ENCODE measurements around the gene BTNL8.
"Not testable (repeated sequence)": the region's sequence is repeated elsewhere in the genome, so short reads cannot be mapped to it uniquely, and the experiment has no call there.

The BTNL8 gene

GRCh38 chr5:180874804-180875582 is 24.0 kb upstream of the BTNL8 start:
- in situ Hi-C loops (cut with HindIII; ENCODE audit: low sequenced_read_pairs): no loop called here

- in situ Hi-C loops (cut with HindIII; ENCODE audit: low sequenced_read_pairs): no loop called here
These were observed 23.0 kb upstream of the BTNL8 start for GRCh38 chr5:180875860-180876426.

- in situ Hi-C loops (cut with HindIII; ENCODE audit: low sequenced_read_pairs): not testable (repeated sequence)
These were observed 13.0 kb upstream of the BTNL8 start for GRCh38 chr5:180885845-180886529.

GRCh38 chr5:180889381-180889780 is 9.6 kb upstream of the BTNL8 start:
- in situ Hi-C loops (cut with HindIII; ENCODE audit: low sequenced_read_pairs): no loop called here

GRCh38 chr5:180895330-180895729 is 3.6 kb upstream of the BTNL8 start:
- in situ Hi-C loops (cut with HindIII; ENCODE audit: low sequenced_read_pairs): not testable (repeated sequence)

- in situ Hi-C loops (cut with HindIII; ENCODE audit: low sequenced_read_pairs): no loop called here
These were observed 1.2 kb downstream of the BTNL8 start for GRCh38 chr5:180900178-180900577.

- in situ Hi-C loops (cut with HindIII; ENCODE audit: low sequenced_read_pairs): no loop called here
These were observed 2.5 kb downstream of the BTNL8 start for GRCh38 chr5:180901319-180902009.

- in situ Hi-C loops (cut with HindIII; ENCODE audit: low sequenced_read_pairs): no loop called here
These were observed 9.4 kb downstream of the BTNL8 start for GRCh38 chr5:180908400-180908799.

GRCh38 chr5:180908998-180909731 is 10.2 kb downstream of the BTNL8 start:
- in situ Hi-C loops (cut with HindIII; ENCODE audit: low sequenced_read_pairs): no loop called here

GRCh38 chr5:180909782-180910181 is 10.8 kb downstream of the BTNL8 start:
- in situ Hi-C loops (cut with HindIII; ENCODE audit: low sequenced_read_pairs): no loop called here

- in situ Hi-C loops (cut with HindIII; ENCODE audit: low sequenced_read_pairs): no loop called here
These were observed 11.2 kb downstream of the BTNL8 start for GRCh38 chr5:180910182-180910581.

GRCh38 chr5:180910735-180911134 is 11.8 kb downstream of the BTNL8 start:
- in situ Hi-C loops (cut with HindIII; ENCODE audit: low sequenced_read_pairs): no loop called here

- in situ Hi-C loops (cut with HindIII; ENCODE audit: low sequenced_read_pairs): no loop called here
These were observed 15.7 kb downstream of the BTNL8 start for GRCh38 chr5:180914646-180915045.

GRCh38 chr5:180915924-180916323 is 17.0 kb downstream of the BTNL8 start:
- in situ Hi-C loops (cut with HindIII; ENCODE audit: low sequenced_read_pairs): no loop called here

GRCh38 chr5:180918380-180918779 is 19.4 kb downstream of the BTNL8 start:
- in situ Hi-C loops (cut with HindIII; ENCODE audit: low sequenced_read_pairs): no loop called here

GRCh38 chr5:180920710-180921109 is 21.8 kb downstream of the BTNL8 start:
- in situ Hi-C loops (cut with HindIII; ENCODE audit: low sequenced_read_pairs): no loop called here

- in situ Hi-C loops (cut with HindIII; ENCODE audit: low sequenced_read_pairs): no loop called here
These were observed 24.0 kb downstream of the BTNL8 start for GRCh38 chr5:180922932-180923331.

GRCh38 chr5:180932660-180933059 is 33.7 kb downstream of the BTNL8 start:
- in situ Hi-C loops (cut with HindIII; ENCODE audit: low sequenced_read_pairs): no loop called here

- in situ Hi-C loops (cut with HindIII; ENCODE audit: low sequenced_read_pairs): no loop called here
These were observed 36.2 kb downstream of the BTNL8 start for GRCh38 chr5:180935203-180935602.

- in situ Hi-C loops (cut with HindIII; ENCODE audit: low sequenced_read_pairs): no loop called here
These were observed 39.3 kb downstream of the BTNL8 start for GRCh38 chr5:180938294-180938693.

Measured in endothelial cell of hepatic sinusoid (primary cell).